ENCODE data around the gene USP9X.

GRCh38 chrX:41084044-41084892 lies 977 bp upstream of the USP9X start:
- TF ChIP-seq POLR2A (IDR thresholded peaks at IDR 0.05) (peak; percentile 81), CTCF (IDR thresholded peaks at IDR 0.05) (no peak), POLR2AphosphoS5 (IDR thresholded peaks at IDR 0.05) (peak; percentile 77 to 89 (median 88))

Data from transverse colon (tissue), 4 donors.